IMR-90 (cell line): ENCODE measurements around the gene SLC6A6. TPM values are rescaled to one million over a fixed set of nuclear protein-coding genes. Genes with fewer than 3 reads are reported as not detected.

Source experiments
- ATAC-seq: fragments of 200-7000 bp; cut with Tn5 transposase; 2 replicates; pipeline ENCODE4 v1.9.1; 2020; ENCODE audit warnings: low read depth, mild to moderate bottlenecking, moderate library complexity
- BruUV-seq: library from RNA; stranded (reverse); fragments of 400-500 nt; replicated peaks from 2 replicates; lab custom pipeline; 2021; lab: Mats Ljungman, UMichigan
- CTCF ChIA-PET: fragments of 300-600 bp; formaldehyde crosslinking; extraction: SDS; loops from one replicate; lab custom pipeline; 2021; ENCODE audit warnings: antibody characterized with exemption; lab: Yijun Ruan, JAX
- POLR2A ChIA-PET: fragments of 300-600 bp; sonication (Branson Sonifier 250); formaldehyde crosslinking; loops from one replicate; lab custom pipeline; 2022; ENCODE audit warnings: antibody characterized with exemption; ENCODE audit not compliant: unreplicated experiment; lab: Charles Lee
- DNase-seq: peaks from one replicate; pipeline ENCODE4 v3.0.0; 2013
- H2AFZ ChIP-seq: replicated peaks from 2 replicates; pipeline ENCODE3; 2013; ENCODE audit warnings: low read length, mild to moderate bottlenecking; ENCODE audit not compliant: poor library complexity
- H2AK5ac ChIP-seq: 2 replicates; pipeline ENCODE4 v1.6.1; 2013; ENCODE audit warnings: low read depth, low read length, inconsistent platforms
- H2AK9ac ChIP-seq: replicated peaks from 2 replicates; pipeline ENCODE3; 2013; ENCODE audit warnings: mild to moderate bottlenecking, low read depth, low read length, moderate library complexity; ENCODE audit not compliant: poor library complexity
- H2BK120ac ChIP-seq: 2 replicates; pipeline ENCODE4 v1.6.1; 2013; ENCODE audit warnings: low read depth, low read length, inconsistent platforms
- H2BK15ac ChIP-seq: 3 replicates; pipeline ENCODE4 v1.6.1; 2013; ENCODE audit warnings: low read depth, low read length, inconsistent platforms
- H2BK20ac ChIP-seq: 2 replicates; pipeline ENCODE4 v1.6.1; 2013; ENCODE audit warnings: low read depth, mild to moderate bottlenecking, inconsistent platforms, low read length, moderate library complexity
- H2BK5ac ChIP-seq: 2 replicates; pipeline ENCODE4 v1.6.1; 2013; ENCODE audit warnings: mild to moderate bottlenecking, low read depth, low read length, inconsistent platforms; ENCODE audit not compliant: poor library complexity, severe bottlenecking
- H3K14ac ChIP-seq: replicated peaks from 2 replicates; pipeline ENCODE4 v1.6.1; 2013; ENCODE audit warnings: low read depth, low read length, inconsistent platforms
- H3K18ac ChIP-seq: 2 replicates; pipeline ENCODE4 v1.6.1; 2013; ENCODE audit warnings: low read depth, low read length, control low read depth
- H3K23ac ChIP-seq: 2 replicates; pipeline ENCODE4 v1.6.1; 2013; ENCODE audit warnings: low read depth, low read length, inconsistent platforms
- H3K27ac ChIP-seq: 2 replicates; pipeline ENCODE4 v1.5.1; 2013; ENCODE audit warnings: mild to moderate bottlenecking, control low read depth, low read length; ENCODE audit not compliant: insufficient read depth
- H3K27me3 ChIP-seq: 2 replicates; pipeline ENCODE4 v1.6.1; 2013; ENCODE audit warnings: low read length; ENCODE audit not compliant: control insufficient read depth, insufficient read depth
- H3K36me3 ChIP-seq: 2 replicates; pipeline ENCODE4 v1.6.1; 2013; ENCODE audit warnings: low read length, mixed read lengths; ENCODE audit not compliant: control insufficient read depth, insufficient read depth
- H3K4ac ChIP-seq: 2 replicates; pipeline ENCODE4 v1.6.1; 2013; ENCODE audit warnings: low read depth, low read length, inconsistent platforms
- H3K4me1 ChIP-seq: 2 replicates; pipeline ENCODE4 v1.6.1; 2013; ENCODE audit warnings: low read length, mixed read lengths; ENCODE audit not compliant: control insufficient read depth, insufficient read depth
- H3K4me2 ChIP-seq: 2 replicates; pipeline ENCODE4 v1.6.1; 2013; ENCODE audit warnings: low read depth, mild to moderate bottlenecking, control low read depth, low read length, moderate library complexity
- H3K4me3 ChIP-seq: 2 replicates; pipeline ENCODE4 v1.5.1; 2013; ENCODE audit warnings: low read depth, mild to moderate bottlenecking, control low read depth, low read length, moderate library complexity; ENCODE audit not compliant: insufficient read depth
- H3K56ac ChIP-seq: 2 replicates; pipeline ENCODE4 v1.6.1; 2013; ENCODE audit warnings: low read length, inconsistent platforms; ENCODE audit not compliant: insufficient read depth; ENCODE audit errors: extremely low read depth
- H3K79me1 ChIP-seq, 2 experiments: 2 replicates each; pipeline ENCODE4 v1.6.1; 2013; ENCODE audit warnings: low read length in 2 of 2, inconsistent platforms in 1 of 2, low read depth in 1 of 2
- H3K9ac ChIP-seq: 2 replicates; pipeline ENCODE4 v1.6.1; 2013; ENCODE audit warnings: low read depth, low read length, control low read depth
- H3K9me1 ChIP-seq: 2 replicates; pipeline ENCODE4 v1.6.1; 2013; ENCODE audit warnings: low read length, inconsistent platforms; ENCODE audit not compliant: insufficient read depth
- H3K9me3 ChIP-seq: 2 replicates; pipeline ENCODE4 v1.6.1; 2013; ENCODE audit warnings: low read length; ENCODE audit not compliant: control insufficient read depth, insufficient read depth
- H4K20me1 ChIP-seq: 2 replicates; pipeline ENCODE4 v1.6.1; 2013; ENCODE audit warnings: low read length, inconsistent platforms; ENCODE audit not compliant: insufficient read depth
- H4K5ac ChIP-seq: 2 replicates; pipeline ENCODE4 v1.6.1; 2013; ENCODE audit warnings: mild to moderate bottlenecking, low read depth, low read length, control low read depth
- H4K8ac ChIP-seq, 2 experiments: 2 replicates each; pipeline ENCODE4 v1.6.1; 2013; ENCODE audit warnings: low read depth in 2 of 2, low read length in 2 of 2, control low read depth in 1 of 2, inconsistent platforms in 1 of 2
- H4K91ac ChIP-seq: 2 replicates; pipeline ENCODE4 v1.6.1; 2013; ENCODE audit warnings: low read depth, low read length, inconsistent platforms; ENCODE audit not compliant: insufficient read depth
- BHLHE40 ChIP-seq: fragments of 150-350 bp; IDR thresholded peaks from 2 replicates; pipeline ENCODE4 v1.6.1; 2016; ENCODE audit warnings: mild to moderate bottlenecking, low read depth, low read length
- CEBPB ChIP-seq: IDR thresholded peaks from 2 replicates; pipeline ENCODE4 v1.6.1; 2012; ENCODE audit warnings: low read depth, low read length, improper control_type of control experiment
- CHD1 ChIP-seq: IDR thresholded peaks from 2 replicates; pipeline ENCODE4 v1.6.1; 2012; ENCODE audit warnings: low read depth, low read length, improper control_type of control experiment
- FOS ChIP-seq: fragments of 150-350 bp; IDR thresholded peaks from 2 replicates; pipeline ENCODE4 v1.6.1; 2016; ENCODE audit warnings: low read depth, low read length
- MAFK ChIP-seq: IDR thresholded peaks from 2 replicates; pipeline ENCODE4 v1.6.1; 2012; ENCODE audit warnings: low read depth, low read length, improper control_type of control experiment
- MAZ ChIP-seq: IDR thresholded peaks from 2 replicates; pipeline ENCODE4 v1.6.1; 2012; ENCODE audit warnings: low read depth, mild to moderate bottlenecking, low read length, improper control_type of control experiment, moderate library complexity, borderline replicate concordance
- MXI1 ChIP-seq: IDR thresholded peaks from 2 replicates; pipeline ENCODE4 v1.6.1; 2012; ENCODE audit warnings: low read depth, mild to moderate bottlenecking, low read length, moderate library complexity, borderline replicate concordance
- NFE2L2 ChIP-seq: fragments of 150-350 bp; IDR thresholded peaks from 2 replicates; pipeline ENCODE4 v1.6.1; 2016; ENCODE audit warnings: low read depth, mild to moderate bottlenecking, low read length
- POLR2A ChIP-seq: IDR thresholded peaks from 2 replicates; pipeline ENCODE4 v1.6.1; 2012; ENCODE audit warnings: mild to moderate bottlenecking, low read depth, low read length
- RAD21 ChIP-seq: IDR thresholded peaks from 2 replicates; pipeline ENCODE4 v1.6.1; 2012; ENCODE audit warnings: low read length, improper control_type of control experiment
- RCOR1 ChIP-seq: IDR thresholded peaks from 2 replicates; pipeline ENCODE4 v1.6.1; 2012; ENCODE audit warnings: mild to moderate bottlenecking, low read length, improper control_type of control experiment; ENCODE audit not compliant: insufficient replicate concordance
- RFX5 ChIP-seq: IDR thresholded peaks from 2 replicates; pipeline ENCODE4 v1.8.0; 2012; ENCODE audit warnings: low read depth, mild to moderate bottlenecking, low read length, moderate library complexity
- SMC3 ChIP-seq: fragments of 150-350 bp; IDR thresholded peaks from 2 replicates; pipeline ENCODE4 v1.6.1; 2016; ENCODE audit warnings: low read depth, mild to moderate bottlenecking, antibody characterized with exemption, low read length, moderate library complexity
- WGBS, 2 experiments: methylation state at CpG; one replicate each; pipeline versions ENCODE4 v1.1.5 to v1.1.7; 2013; ENCODE audit warnings: missing lambda C conversion rate in 2 of 2; ENCODE audit not compliant: insufficient read length in 1 of 2; ENCODE audit errors: extremely low coverage in 2 of 2; 5-methylcytosine and 5-hydroxymethylcytosine counted together
- dilution Hi-C: fragments of 300-500 bp; cut with HindIII; formaldehyde crosslinking; loops from one replicate; pipeline ENCODE4 v1.14.3; 2018; ENCODE audit warnings: low sequenced_read_pairs; ENCODE audit not compliant: unreplicated experiment
- in situ Hi-C: fragments of 300-500 bp; cut with MboI; formaldehyde crosslinking; loops from 3 replicates; pipeline ENCODE4 v1.14.3; 2019; ENCODE audit warnings: low sequenced_read_pairs, inconsistent platforms, mixed read lengths
- intact Hi-C: fragments of 100-400 bp; cut with micrococcal nuclease; formaldehyde crosslinking; loops from 2 replicates; pipeline ENCODE4 v1.10.0; 2022
- polyA plus RNA-seq, 3 experiments: library from polyadenylated mRNA; depleted of rRNA; stranded (reverse); fragments of >200 nt; gene quantifications; 2 replicates each; pipeline ENCODE4 v1.2.3, GENCODE V29; 2012; ENCODE audit warnings: low replicate concordance in 1 of 3
- total RNA-seq: library from RNA; depleted of rRNA; stranded (reverse); fragments of >200 nt; gene quantifications from 2 replicates; pipeline ENCODE4 v1.2.3, GENCODE V29; 2012
- TF ChIP-seq, protein P1 (sequence below): fragments of 150-350 bp; IDR thresholded peaks from 2 replicates; pipeline ENCODE4 v1.6.1; 2016; ENCODE audit warnings: low read depth, mild to moderate bottlenecking, low read length, moderate library complexity, borderline replicate concordance
- TF ChIP-seq, protein P2 (sequence below): fragments of 150-350 bp; IDR thresholded peaks from 2 replicates; pipeline ENCODE4 v1.6.1; 2017; ENCODE audit warnings: mild to moderate bottlenecking, antibody characterized with exemption, low read length, low read depth
- TF ChIP-seq, protein P3 (sequence below): conservative IDR thresholded peaks from 2 replicates; pipeline ENCODE4 v1.5.1; 2012; ENCODE audit warnings: mild to moderate bottlenecking, low read depth, low read length, improper control_type of control experiment

Gene SLC6A6
- total and polyA plus RNA-seq, 2 of the 4 experiments (the other 2 are of a cell fraction) = 29.9 to 39.4 TPM

DNA sequence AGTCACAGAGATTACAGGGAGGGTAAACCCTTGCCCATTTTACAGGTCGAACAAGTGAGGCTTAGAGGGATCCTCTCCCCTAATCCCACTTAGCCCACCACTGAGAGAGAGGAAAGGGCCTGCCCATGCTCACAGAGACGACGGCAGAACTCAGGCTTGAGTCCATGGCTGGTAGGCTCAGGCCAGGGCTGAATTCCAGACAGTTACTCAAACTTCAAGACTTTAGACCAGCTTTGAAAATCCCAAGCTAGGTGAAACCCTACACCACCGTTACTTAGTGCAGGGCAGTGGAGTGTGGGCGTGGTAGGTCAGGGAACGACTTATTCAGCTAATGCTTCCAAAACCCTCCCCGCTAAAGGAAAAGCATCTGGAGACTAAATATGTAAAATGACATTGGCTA is 121.4 kb downstream of the SLC6A6 start:
- Histone ChIP-seq H3K9me3 (no peaks in the 10 kb centered on the region), H3K4ac (no peak overlapping the region), H3K56ac (no peak overlapping the region), H3K4me2 (no peak overlapping the region), H3K18ac (no peak overlapping the region), H2AFZ (peak overlapping the region; percentile 24), H3K27ac (no peak overlapping the region), H3K79me1 (no peaks in the 10 kb centered on the region), H2BK20ac (no peak overlapping the region), H4K8ac (no peak overlapping the region), H3K14ac (no peak overlapping the region), H2BK5ac (no peak overlapping the region), H3K23ac (no peak overlapping the region), H4K5ac (no peak overlapping the region), H2BK120ac (no peak overlapping the region), H3K4me1 (peaks cover 2% of the 10 kb centered on the region; the same call in 1 of the 2 replicates), H3K4me3 (no peak overlapping the region), H2AK9ac (no peak overlapping the region), H4K91ac (no peak overlapping the region), H3K36me3 (no peaks in the 10 kb centered on the region), H4K20me1 (no peaks in the 10 kb centered on the region), H3K9ac (no peak overlapping the region), H3K9me1 (no peaks in the 10 kb centered on the region), H3K27me3 (peaks cover 17% of the 10 kb centered on the region), H2AK5ac (no peak overlapping the region), H2BK15ac (no peak overlapping the region)
- dilution Hi-C loops = no loop called here
- peak; percentile 61 for ATAC-seq
- TF ChIP-seq CEBPB (no peak), POLR2A (no peak), MXI1 (no peak), FOS (no peak), CHD1 (no peak), NFE2L2 (no peak), RFX5 (no peak), MAFK (no peak), MAZ (no peak), RCOR1 (no peak), RAD21 (no peak), BHLHE40 (no peak), SMC3 (no peak)
- TF ChIP-seq, protein P1, sequence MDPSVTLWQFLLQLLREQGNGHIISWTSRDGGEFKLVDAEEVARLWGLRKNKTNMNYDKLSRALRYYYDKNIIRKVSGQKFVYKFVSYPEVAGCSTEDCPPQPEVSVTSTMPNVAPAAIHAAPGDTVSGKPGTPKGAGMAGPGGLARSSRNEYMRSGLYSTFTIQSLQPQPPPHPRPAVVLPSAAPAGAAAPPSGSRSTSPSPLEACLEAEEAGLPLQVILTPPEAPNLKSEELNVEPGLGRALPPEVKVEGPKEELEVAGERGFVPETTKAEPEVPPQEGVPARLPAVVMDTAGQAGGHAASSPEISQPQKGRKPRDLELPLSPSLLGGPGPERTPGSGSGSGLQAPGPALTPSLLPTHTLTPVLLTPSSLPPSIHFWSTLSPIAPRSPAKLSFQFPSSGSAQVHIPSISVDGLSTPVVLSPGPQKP = no peak
- TF ChIP-seq, protein P2, sequence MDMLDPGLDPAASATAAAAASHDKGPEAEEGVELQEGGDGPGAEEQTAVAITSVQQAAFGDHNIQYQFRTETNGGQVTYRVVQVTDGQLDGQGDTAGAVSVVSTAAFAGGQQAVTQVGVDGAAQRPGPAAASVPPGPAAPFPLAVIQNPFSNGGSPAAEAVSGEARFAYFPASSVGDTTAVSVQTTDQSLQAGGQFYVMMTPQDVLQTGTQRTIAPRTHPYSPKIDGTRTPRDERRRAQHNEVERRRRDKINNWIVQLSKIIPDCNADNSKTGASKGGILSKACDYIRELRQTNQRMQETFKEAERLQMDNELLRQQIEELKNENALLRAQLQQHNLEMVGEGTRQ = no peak
- TF ChIP-seq, protein P3, sequence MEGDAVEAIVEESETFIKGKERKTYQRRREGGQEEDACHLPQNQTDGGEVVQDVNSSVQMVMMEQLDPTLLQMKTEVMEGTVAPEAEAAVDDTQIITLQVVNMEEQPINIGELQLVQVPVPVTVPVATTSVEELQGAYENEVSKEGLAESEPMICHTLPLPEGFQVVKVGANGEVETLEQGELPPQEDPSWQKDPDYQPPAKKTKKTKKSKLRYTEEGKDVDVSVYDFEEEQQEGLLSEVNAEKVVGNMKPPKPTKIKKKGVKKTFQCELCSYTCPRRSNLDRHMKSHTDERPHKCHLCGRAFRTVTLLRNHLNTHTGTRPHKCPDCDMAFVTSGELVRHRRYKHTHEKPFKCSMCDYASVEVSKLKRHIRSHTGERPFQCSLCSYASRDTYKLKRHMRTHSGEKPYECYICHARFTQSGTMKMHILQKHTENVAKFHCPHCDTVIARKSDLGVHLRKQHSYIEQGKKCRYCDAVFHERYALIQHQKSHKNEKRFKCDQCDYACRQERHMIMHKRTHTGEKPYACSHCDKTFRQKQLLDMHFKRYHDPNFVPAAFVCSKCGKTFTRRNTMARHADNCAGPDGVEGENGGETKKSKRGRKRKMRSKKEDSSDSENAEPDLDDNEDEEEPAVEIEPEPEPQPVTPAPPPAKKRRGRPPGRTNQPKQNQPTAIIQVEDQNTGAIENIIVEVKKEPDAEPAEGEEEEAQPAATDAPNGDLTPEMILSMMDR = no peak
- no TSS peak for BruUV-seq
- ChIA-PET POLR2A (no interaction called here), CTCF (no interaction called here)
- DNase-seq = peak; percentile 53
- in situ Hi-C loops = no loop called here
- no CpG with 5 or more reads among the region's 7 CpGs for WGBS, 2 experiments
- intact Hi-C loops = no loop called here
